Upper lobe of left lung (tissue), 6 donors: ENCODE data around the gene ZBTB16. TPM values are rescaled to one million over a fixed set of nuclear protein-coding genes. Genes with fewer than 3 reads are reported as not detected.

Experiments used
- ATAC-seq, 2 donors: fragments of 200-7000 bp; cut with Tn5 transposase; one replicate each; pipeline ENCODE4 v1.9.1; 2022; ENCODE audit warnings: mild to moderate bottlenecking in 2 of 2, moderate library complexity in 2 of 2; ENCODE audit not compliant: low FRiP score in 2 of 2
- DNase-seq, 2 donors: peaks; one replicate each; pipeline ENCODE4 v3.0.0-alpha.2; 2019 to 2020
- H3K27ac ChIP-seq, 4 donors: fragments of 200-600 bp; sonication (generic); one replicate each; pipeline ENCODE4 v1.5.1; 2016 to 2019
- H3K27me3 ChIP-seq, 4 donors: fragments of 200-600 bp; sonication (generic); one replicate each; pipeline ENCODE4 v1.5.1; 2017 to 2019
- H3K36me3 ChIP-seq, 4 donors: fragments of 200-600 bp; sonication (generic); one replicate each; pipeline ENCODE4 v1.5.1; 2016 to 2019
- H3K4me1 ChIP-seq, 4 donors: fragments of 200-600 bp; sonication (generic); one replicate each; pipeline ENCODE4 v1.5.1; 2018 to 2019
- H3K4me3 ChIP-seq, 4 donors: fragments of 200-600 bp; sonication (generic); one replicate each; pipeline ENCODE4 v1.5.1; 2017 to 2019; ENCODE audit warnings: mild to moderate bottlenecking in 2 of 4, moderate library complexity in 1 of 4
- H3K9me3 ChIP-seq, 4 donors: fragments of 200-600 bp; sonication (generic); one replicate each; pipeline ENCODE4 v1.5.1; 2018 to 2019
- CTCF ChIP-seq, 6 experiments: fragments of 450-650 bp in 4 of 6; fragments of 200-600 bp in 2 of 6; sonication (generic) in 2 of 6; IDR thresholded peaks; one replicate each; pipeline ENCODE4 v1.5.1; 2016 to 2019; ENCODE audit warnings: antibody characterized with exemption in 6 of 6
- EP300 ChIP-seq, 4 donors: sonication (generic); formaldehyde crosslinking; IDR thresholded peaks; one replicate each; pipeline ENCODE4 v1.5.1; 2017; ENCODE audit warnings: antibody characterized with exemption in 4 of 4, control low read depth in 2 of 4
- POLR2A ChIP-seq, 4 donors: fragments of 450-650 bp; IDR thresholded peaks; one replicate each; pipeline ENCODE4 v1.5.1; 2016 to 2017; ENCODE audit warnings: antibody characterized with exemption in 4 of 4, mild to moderate bottlenecking in 2 of 4
- POLR2AphosphoS5 ChIP-seq, 2 donors: sonication (generic); formaldehyde crosslinking; IDR thresholded peaks; one replicate each; pipeline ENCODE4 v1.5.1; 2017; ENCODE audit warnings: antibody characterized with exemption in 2 of 2
- WGBS, 2 donors: methylation state at CpG; one replicate each; pipeline ENCODE4 v1.1.5; 2017 to 2018; 5-methylcytosine and 5-hydroxymethylcytosine counted together
- total RNA-seq, 6 donors: library from RNA; depleted of rRNA in 4 of 6; stranded (reverse); fragments of >200 nt in 4 of 6; gene quantifications; one replicate each; pipeline versions ENCODE4 v1.1.0 to v1.2.1, GENCODE V29; 2016 to 2021
- donor health status: DM: no; HTN: no; CAD: no; lungs with moderate emphysema.
- donor health status: DM: no; HTN: yes; CAD: no; lungs with severe emphysema.

ZBTB16 gene
- total RNA-seq, 6 donors from 2014 or later = 110 to 584 (median 179) TPM

- WGBS, 2 donors = 85 to 87% methylated on average over 10 to 11 of the region's 11 CpGs
- Histone ChIP-seq H3K27me3 (no peaks in the 10 kb centered on the region), H3K4me3 (no peak overlapping the region), H3K36me3 (no peaks in the 10 kb centered on the region), H3K9me3 (no peaks in the 10 kb centered on the region), H3K27ac (no peak overlapping the region), H3K4me1 (no peaks in the 10 kb centered on the region)
- TF ChIP-seq POLR2AphosphoS5 (IDR thresholded peaks at IDR 0.05) = no peak
- TF ChIP-seq POLR2A (IDR thresholded peaks at IDR 0.05) = no peak
- no peak for TF ChIP-seq CTCF (IDR thresholded peaks at IDR 0.05)
- no peak for TF ChIP-seq EP300 (IDR thresholded peaks at IDR 0.05)
- no peak for DNase-seq
- no peak for ATAC-seq
Measured at GRCh38 chr11:114027391-114027790, 32.1 kb upstream of the ZBTB16 start.

GRCh38 chr11:114027926-114028325, 31.6 kb upstream of the ZBTB16 start:
- no peaks in the 10 kb centered on the region for H3K4me1 ChIP-seq
- H3K4me3 ChIP-seq = no peak overlapping the region
- no peak for TF ChIP-seq POLR2AphosphoS5 (IDR thresholded peaks at IDR 0.05)
- no peak for TF ChIP-seq POLR2A (IDR thresholded peaks at IDR 0.05)
- no peak for TF ChIP-seq EP300 (IDR thresholded peaks at IDR 0.05)
- no peak for TF ChIP-seq CTCF (IDR thresholded peaks at IDR 0.05)
- no peak for ATAC-seq
- H3K27ac ChIP-seq = no peak overlapping the region
- no peaks in the 10 kb centered on the region for H3K36me3 ChIP-seq
- no peaks in the 10 kb centered on the region for H3K27me3 ChIP-seq
- no peaks in the 10 kb centered on the region for H3K9me3 ChIP-seq
- 55 to 60% methylated on average over 3 to 4 of the region's 4 CpGs for WGBS, 2 donors
- no peak for DNase-seq

GRCh38 chr11:114031246-114031966, 28.1 kb upstream of the ZBTB16 start:
- H3K4me3 ChIP-seq = no peak overlapping the region
- no peak for DNase-seq
- no peaks in the 10 kb centered on the region for H3K36me3 ChIP-seq
- no peaks in the 10 kb centered on the region for H3K9me3 ChIP-seq
- TF ChIP-seq EP300 (IDR thresholded peaks at IDR 0.05) = no peak
- TF ChIP-seq POLR2A (IDR thresholded peaks at IDR 0.05) = no peak
- TF ChIP-seq CTCF (IDR thresholded peaks at IDR 0.05) = no peak
- TF ChIP-seq POLR2AphosphoS5 (IDR thresholded peaks at IDR 0.05) = no peak
- peaks cover 6 to 9% (median 9%) of the 10 kb centered on the region in 4 donors for H3K4me1 ChIP-seq
- no peak overlapping the region for H3K27ac ChIP-seq
- no peaks in the 10 kb centered on the region for H3K27me3 ChIP-seq
- 88 to 90% methylated on average over 18 of the region's 18 CpGs for WGBS, 2 donors
- no peak for ATAC-seq

DNA sequence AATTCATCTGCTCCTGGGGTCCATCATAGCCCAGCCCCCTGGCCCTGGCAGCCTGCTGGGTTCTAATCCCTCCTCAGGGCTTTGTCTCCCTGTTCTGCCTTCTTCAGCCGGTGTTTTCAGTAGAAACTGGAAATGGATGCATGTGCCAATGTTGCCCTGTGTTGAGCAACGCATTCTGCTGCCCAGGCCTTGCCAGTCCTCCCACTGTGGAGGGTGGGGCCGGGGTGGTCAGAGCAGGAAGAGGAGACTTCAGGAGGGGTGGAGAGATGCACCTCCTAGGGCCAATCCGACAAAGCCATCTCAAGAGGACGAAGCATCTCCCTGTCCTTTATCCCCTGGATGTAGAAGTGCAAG, 27.6 kb upstream of the ZBTB16 start:
- Histone ChIP-seq H3K4me3 (no peak overlapping the region), H3K36me3 (no peaks in the 10 kb centered on the region), H3K4me1 (peaks cover 12 to 15% (median 14%) of the 10 kb centered on the region in 4 donors), H3K27me3 (no peaks in the 10 kb centered on the region), H3K27ac (no peak overlapping the region), H3K9me3 (no peaks in the 10 kb centered on the region)
- TF ChIP-seq EP300 (IDR thresholded peaks at IDR 0.05) (no peak), POLR2A (IDR thresholded peaks at IDR 0.05) (no peak), CTCF (IDR thresholded peaks at IDR 0.05) (no peak), POLR2AphosphoS5 (IDR thresholded peaks at IDR 0.05) (no peak)
- DNase-seq (no peak), ATAC-seq (no peak)
- WGBS, 2 donors = 58 to 63% methylated on average over 5 of the region's 5 CpGs

DNA sequence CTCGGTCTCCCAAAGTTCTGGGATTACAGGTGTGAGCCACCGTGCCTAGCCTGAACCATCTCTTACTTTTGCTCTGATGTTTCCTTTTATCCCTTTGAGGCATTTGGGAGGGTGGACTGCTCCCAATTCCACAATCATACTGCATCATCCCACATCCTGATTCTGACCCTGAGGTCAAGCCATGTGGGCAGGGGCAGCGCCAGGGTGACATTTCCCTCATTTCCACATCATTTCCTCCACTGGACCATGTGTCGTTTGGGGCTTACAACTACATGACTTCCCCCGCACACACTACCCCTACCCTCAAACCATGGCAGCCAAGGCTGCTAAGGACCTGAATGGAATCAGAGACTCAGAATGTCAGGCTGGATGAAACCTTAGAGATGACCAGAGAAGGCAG, 26.4 kb upstream of the ZBTB16 start:
- Histone ChIP-seq H3K27ac (no peak overlapping the region), H3K4me3 (no peak overlapping the region), H3K27me3 (no peaks in the 10 kb centered on the region), H3K9me3 (no peaks in the 10 kb centered on the region), H3K4me1 (peaks cover 13 to 17% (median 15%) of the 10 kb centered on the region in 4 donors), H3K36me3 (no peaks in the 10 kb centered on the region)
- DNase-seq = no peak
- WGBS, 2 donors = 73 to 87% methylated on average over 5 of the region's 5 CpGs
- no peak for ATAC-seq
- no peak for TF ChIP-seq CTCF (IDR thresholded peaks at IDR 0.05)
- no peak for TF ChIP-seq POLR2A (IDR thresholded peaks at IDR 0.05)
- no peak for TF ChIP-seq EP300 (IDR thresholded peaks at IDR 0.05)
- TF ChIP-seq POLR2AphosphoS5 (IDR thresholded peaks at IDR 0.05) = no peak
